GM23338 (cell line): Measurements from ENCODE around the gene PCDHGB5. TPM values are rescaled to one million over a fixed set of nuclear protein-coding genes. Genes with fewer than 3 reads are reported as not detected.

Experiments
- ATAC-seq: fragments of 200-7000 bp; cut with Tn5 transposase; 3 replicates; pipeline ENCODE4 v1.9.1; 2020
- DNase-seq: peaks from one replicate; pipeline ENCODE4 v3.0.0-alpha.2; 2015; ENCODE audit warnings: low spot score
- H2AFZ ChIP-seq: fragments of 200-600 bp; sonication (generic); 2 replicates; pipeline ENCODE4 v1.8.0; 2016; ENCODE audit warnings: antibody characterized with exemption, mild to moderate bottlenecking, moderate library complexity
- H3F3A ChIP-seq: fragments of 200-600 bp; sonication (generic); replicated peaks from 2 replicates; pipeline ENCODE4 v1.8.0; 2017; ENCODE audit warnings: antibody characterized with exemption, mixed run types, low read depth
- H3K27ac ChIP-seq: fragments of 200-600 bp; sonication (generic); 2 replicates; pipeline ENCODE4 v1.6.1; 2016; ENCODE audit warnings: low read depth
- H3K27me3 ChIP-seq: fragments of 200-600 bp; sonication (generic); 2 replicates; pipeline ENCODE4 v1.8.0; 2016; ENCODE audit warnings: mild to moderate bottlenecking, mixed run types, moderate library complexity; ENCODE audit not compliant: insufficient read depth
- H3K36me3 ChIP-seq: fragments of 200-600 bp; sonication (generic); 2 replicates; pipeline ENCODE4 v1.8.0; 2016; ENCODE audit warnings: mild to moderate bottlenecking; ENCODE audit not compliant: insufficient read depth
- H3K4me1 ChIP-seq: fragments of 200-600 bp; sonication (generic); 2 replicates; pipeline ENCODE4 v1.8.0; 2016; ENCODE audit warnings: mild to moderate bottlenecking, moderate library complexity; ENCODE audit not compliant: insufficient read depth
- H3K4me2 ChIP-seq: fragments of 200-600 bp; sonication (generic); 2 replicates; pipeline ENCODE4 v1.7.1; 2017; ENCODE audit warnings: mixed run types
- H3K4me3 ChIP-seq: fragments of 200-600 bp; sonication (generic); 2 replicates; pipeline ENCODE4 v1.6.1; 2016; ENCODE audit warnings: mixed run types
- H3K79me2 ChIP-seq: fragments of 200-600 bp; sonication (generic); replicated peaks from 2 replicates; pipeline ENCODE4 v1.8.0; 2017; ENCODE audit warnings: mild to moderate bottlenecking; ENCODE audit not compliant: insufficient read depth
- H3K9me2 ChIP-seq: fragments of 200-600 bp; sonication (generic); 2 replicates; pipeline ENCODE4 v1.8.0; 2017; ENCODE audit not compliant: insufficient read depth
- H4K20me1 ChIP-seq: fragments of 200-600 bp; sonication (generic); replicated peaks from 2 replicates; pipeline ENCODE4 v1.8.0; 2017; ENCODE audit warnings: mild to moderate bottlenecking; ENCODE audit not compliant: insufficient read depth
- H3K27ac Mint-ChIP-seq: 2 replicates; pipeline ENCODE4 v1.8.0; 2020; ENCODE audit warnings: inconsistent platforms, mild to moderate bottlenecking, moderate library complexity, mixed read lengths
- H3K27me3 Mint-ChIP-seq: 3 replicates; pipeline ENCODE4 v1.8.0; 2022; ENCODE audit warnings: low read depth, mild to moderate bottlenecking, moderate library complexity, mixed read lengths, inconsistent platforms; ENCODE audit not compliant: insufficient read depth, poor library complexity
- H3K36me3 Mint-ChIP-seq: 3 replicates; pipeline ENCODE4 v1.8.0; 2021; ENCODE audit warnings: low read depth, mild to moderate bottlenecking, inconsistent platforms, moderate library complexity, mixed read lengths
- H3K4me1 Mint-ChIP-seq: 3 replicates; pipeline ENCODE4 v1.8.0; 2020; ENCODE audit warnings: mild to moderate bottlenecking, inconsistent platforms, mixed read lengths
- H3K4me3 Mint-ChIP-seq: 3 replicates; pipeline ENCODE4 v1.8.0; 2021; ENCODE audit warnings: moderate library complexity, mild to moderate bottlenecking, inconsistent platforms, mixed read lengths
- H3K9me3 Mint-ChIP-seq: 3 replicates; pipeline ENCODE4 v1.8.0; 2020; ENCODE audit warnings: moderate library complexity, mild to moderate bottlenecking, inconsistent platforms, mixed read lengths
- EZH2 ChIP-seq: fragments of 200-600 bp; sonication (generic); IDR thresholded peaks from one replicate; pipeline ENCODE4 v1.8.0; 2017; ENCODE audit warnings: antibody characterized with exemption, mild to moderate bottlenecking, low read depth; ENCODE audit not compliant: unreplicated experiment
- ZNF114 ChIP-seq: fragments of 250-450 bp; sonication (Bioruptor Pico); IDR thresholded peaks from 2 replicates; pipeline ENCODE4 v1.5.0; 2020; ENCODE audit warnings: mild to moderate bottlenecking, moderate library complexity
- polyA plus RNA-seq: library from polyadenylated mRNA; unstranded; fragments of >200 nt; fragmentation: Nextera tagmentation; extraction: Ambion mirVana; gene quantifications from 2 replicates; pipeline ENCODE4 v1.2.1, GENCODE V29; 2016
- total RNA-seq: library from RNA; depleted of rRNA; stranded (reverse); fragments of >200 nt; shearing (Covaris generic); gene quantifications from 2 replicates; pipeline ENCODE4 v1.2.3, GENCODE V29; 2014
- TF ChIP-seq, protein P1 (sequence below): fragments of 250-450 bp; sonication (Bioruptor Pico); IDR thresholded peaks from 2 replicates; pipeline ENCODE4 v1.5.0; 2020; ENCODE audit warnings: mild to moderate bottlenecking, moderate library complexity
- TF ChIP-seq, protein P2 (sequence below), 2 experiments: fragments of 200-600 bp in 1 of 2; sonication (generic) in 1 of 2; conservative IDR thresholded peaks; 2 replicates each; pipeline versions ENCODE4 v1.5.1 to v1.6.1; 2016 to 2017; ENCODE audit warnings: antibody characterized with exemption in 2 of 2, low read depth in 2 of 2, mild to moderate bottlenecking in 2 of 2, moderate library complexity in 1 of 2

The PCDHGB5 gene
- total and polyA plus RNA-seq, 2 experiments from 2014 or later: 2.5 to 18.5 TPM

DNA sequence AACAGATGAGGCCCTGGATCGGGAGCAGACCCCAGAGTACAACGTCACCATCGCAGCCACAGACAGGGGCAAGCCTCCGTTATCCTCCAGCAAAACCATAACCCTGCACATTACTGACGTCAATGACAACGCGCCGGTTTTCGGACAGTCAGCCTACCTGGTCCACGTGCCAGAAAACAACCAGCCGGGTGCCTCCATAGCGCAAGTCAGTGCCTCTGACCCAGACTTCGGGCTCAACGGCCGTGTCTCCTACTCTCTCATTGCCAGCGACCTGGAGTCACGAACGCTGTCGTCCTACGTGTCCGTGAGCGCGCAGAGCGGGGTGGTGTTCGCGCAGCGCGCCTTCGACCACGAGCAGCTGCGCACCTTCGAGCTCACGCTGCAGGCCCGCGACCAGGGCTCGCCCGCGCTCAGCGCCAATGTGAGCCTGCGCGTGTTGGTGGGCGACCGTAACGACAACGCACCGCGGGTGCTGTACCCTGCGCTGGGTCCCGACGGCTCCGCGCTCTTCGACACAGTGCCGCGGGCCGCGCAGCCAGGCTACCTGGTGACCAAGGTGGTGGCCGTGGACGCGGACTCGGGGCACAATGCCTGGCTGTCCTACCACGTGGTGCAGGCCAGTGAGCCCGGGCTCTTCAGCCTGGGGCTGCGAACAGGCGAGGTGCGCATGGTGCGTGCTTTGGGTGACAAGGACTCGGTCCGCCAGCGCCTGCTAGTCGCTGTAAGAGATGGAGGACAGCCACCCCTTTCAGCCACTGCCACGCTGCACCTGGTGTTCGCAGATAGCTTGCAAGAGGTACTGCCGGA, 21.5 kb downstream of the PCDHGB5 start (continued):
- TF ChIP-seq, protein P1, sequence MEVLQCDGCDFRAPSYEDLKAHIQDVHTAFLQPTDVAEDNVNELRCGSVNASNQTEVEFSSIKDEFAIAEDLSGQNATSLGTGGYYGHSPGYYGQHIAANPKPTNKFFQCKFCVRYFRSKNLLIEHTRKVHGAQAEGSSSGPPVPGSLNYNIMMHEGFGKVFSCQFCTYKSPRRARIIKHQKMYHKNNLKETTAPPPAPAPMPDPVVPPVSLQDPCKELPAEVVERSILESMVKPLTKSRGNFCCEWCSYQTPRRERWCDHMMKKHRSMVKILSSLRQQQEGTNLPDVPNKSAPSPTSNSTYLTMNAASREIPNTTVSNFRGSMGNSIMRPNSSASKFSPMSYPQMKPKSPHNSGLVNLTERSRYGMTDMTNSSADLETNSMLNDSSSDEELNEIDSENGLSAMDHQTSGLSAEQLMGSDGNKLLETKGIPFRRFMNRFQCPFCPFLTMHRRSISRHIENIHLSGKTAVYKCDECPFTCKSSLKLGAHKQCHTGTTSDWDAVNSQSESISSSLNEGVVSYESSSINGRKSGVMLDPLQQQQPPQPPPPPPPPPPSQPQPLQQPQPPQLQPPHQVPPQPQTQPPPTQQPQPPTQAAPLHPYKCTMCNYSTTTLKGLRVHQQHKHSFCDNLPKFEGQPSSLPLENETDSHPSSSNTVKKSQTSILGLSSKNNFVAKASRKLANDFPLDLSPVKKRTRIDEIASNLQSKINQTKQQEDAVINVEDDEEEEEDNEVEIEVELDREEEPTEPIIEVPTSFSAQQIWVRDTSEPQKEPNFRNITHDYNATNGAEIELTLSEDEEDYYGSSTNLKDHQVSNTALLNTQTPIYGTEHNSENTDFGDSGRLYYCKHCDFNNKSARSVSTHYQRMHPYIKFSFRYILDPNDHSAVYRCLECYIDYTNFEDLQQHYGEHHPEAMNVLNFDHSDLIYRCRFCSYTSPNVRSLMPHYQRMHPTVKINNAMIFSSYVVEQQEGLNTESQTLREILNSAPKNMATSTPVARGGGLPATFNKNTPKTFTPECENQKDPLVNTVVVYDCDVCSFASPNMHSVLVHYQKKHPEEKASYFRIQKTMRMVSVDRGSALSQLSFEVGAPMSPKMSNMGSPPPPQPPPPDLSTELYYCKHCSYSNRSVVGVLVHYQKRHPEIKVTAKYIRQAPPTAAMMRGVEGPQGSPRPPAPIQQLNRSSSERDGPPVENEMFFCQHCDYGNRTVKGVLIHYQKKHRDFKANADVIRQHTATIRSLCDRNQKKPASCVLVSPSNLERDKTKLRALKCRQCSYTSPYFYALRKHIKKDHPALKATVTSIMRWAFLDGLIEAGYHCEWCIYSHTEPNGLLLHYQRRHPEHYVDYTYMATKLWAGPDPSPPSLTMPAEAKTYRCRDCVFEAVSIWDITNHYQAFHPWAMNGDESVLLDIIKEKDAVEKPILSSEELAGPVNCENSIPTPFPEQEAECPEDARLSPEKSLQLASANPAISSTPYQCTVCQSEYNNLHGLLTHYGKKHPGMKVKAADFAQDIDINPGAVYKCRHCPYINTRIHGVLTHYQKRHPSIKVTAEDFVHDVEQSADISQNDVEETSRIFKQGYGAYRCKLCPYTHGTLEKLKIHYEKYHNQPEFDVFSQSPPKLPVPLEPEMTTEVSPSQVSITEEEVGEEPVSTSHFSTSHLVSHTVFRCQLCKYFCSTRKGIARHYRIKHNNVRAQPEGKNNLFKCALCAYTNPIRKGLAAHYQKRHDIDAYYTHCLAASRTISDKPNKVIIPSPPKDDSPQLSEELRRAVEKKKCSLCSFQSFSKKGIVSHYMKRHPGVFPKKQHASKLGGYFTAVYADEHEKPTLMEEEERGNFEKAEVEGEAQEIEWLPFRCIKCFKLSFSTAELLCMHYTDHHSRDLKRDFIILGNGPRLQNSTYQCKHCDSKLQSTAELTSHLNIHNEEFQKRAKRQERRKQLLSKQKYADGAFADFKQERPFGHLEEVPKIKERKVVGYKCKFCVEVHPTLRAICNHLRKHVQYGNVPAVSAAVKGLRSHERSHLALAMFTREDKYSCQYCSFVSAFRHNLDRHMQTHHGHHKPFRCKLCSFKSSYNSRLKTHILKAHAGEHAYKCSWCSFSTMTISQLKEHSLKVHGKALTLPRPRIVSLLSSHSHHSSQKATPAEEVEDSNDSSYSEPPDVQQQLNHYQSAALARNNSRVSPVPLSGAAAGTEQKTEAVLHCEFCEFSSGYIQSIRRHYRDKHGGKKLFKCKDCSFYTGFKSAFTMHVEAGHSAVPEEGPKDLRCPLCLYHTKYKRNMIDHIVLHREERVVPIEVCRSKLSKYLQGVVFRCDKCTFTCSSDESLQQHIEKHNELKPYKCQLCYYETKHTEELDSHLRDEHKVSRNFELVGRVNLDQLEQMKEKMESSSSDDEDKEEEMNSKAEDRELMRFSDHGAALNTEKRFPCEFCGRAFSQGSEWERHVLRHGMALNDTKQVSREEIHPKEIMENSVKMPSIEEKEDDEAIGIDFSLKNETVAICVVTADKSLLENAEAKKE: no peak
- TF ChIP-seq EZH2: no peak
- TF ChIP-seq, protein P2, sequence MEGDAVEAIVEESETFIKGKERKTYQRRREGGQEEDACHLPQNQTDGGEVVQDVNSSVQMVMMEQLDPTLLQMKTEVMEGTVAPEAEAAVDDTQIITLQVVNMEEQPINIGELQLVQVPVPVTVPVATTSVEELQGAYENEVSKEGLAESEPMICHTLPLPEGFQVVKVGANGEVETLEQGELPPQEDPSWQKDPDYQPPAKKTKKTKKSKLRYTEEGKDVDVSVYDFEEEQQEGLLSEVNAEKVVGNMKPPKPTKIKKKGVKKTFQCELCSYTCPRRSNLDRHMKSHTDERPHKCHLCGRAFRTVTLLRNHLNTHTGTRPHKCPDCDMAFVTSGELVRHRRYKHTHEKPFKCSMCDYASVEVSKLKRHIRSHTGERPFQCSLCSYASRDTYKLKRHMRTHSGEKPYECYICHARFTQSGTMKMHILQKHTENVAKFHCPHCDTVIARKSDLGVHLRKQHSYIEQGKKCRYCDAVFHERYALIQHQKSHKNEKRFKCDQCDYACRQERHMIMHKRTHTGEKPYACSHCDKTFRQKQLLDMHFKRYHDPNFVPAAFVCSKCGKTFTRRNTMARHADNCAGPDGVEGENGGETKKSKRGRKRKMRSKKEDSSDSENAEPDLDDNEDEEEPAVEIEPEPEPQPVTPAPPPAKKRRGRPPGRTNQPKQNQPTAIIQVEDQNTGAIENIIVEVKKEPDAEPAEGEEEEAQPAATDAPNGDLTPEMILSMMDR (conservative IDR thresholded peaks at IDR 0.05; ENCODE audit: low read depth in 2 of 2): no peak

DNA sequence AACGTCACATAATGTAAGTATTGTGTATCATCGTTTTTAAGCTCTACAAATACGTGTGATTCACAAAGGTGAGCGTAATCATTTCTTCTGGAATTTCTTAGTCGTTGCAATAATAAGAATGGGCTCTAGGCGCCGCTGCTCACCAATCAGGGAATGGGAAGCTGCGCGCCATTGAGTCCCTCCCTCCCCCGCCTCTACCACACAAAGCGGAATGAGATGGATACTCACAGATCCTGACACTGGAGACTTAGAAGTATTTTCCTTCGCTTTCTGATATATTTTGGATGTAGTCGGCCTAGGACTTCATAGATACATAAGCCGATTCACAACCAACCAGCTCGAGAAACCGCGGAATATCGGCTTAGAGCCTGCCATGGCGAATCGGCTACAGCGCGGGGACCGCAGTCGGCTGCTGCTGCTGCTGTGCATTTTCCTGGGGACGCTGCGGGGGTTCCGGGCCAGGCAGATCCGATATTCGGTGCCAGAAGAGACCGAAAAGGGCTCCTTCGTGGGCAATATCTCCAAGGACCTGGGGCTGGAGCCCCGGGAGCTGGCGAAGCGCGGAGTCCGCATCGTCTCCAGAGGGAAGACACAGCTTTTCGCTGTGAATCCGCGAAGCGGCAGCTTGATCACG, 23.2 kb downstream of the PCDHGB5 start, which contains the start of gene PCDHGA11:
PCDHGA11 (plus strand) TSS at position 197 of the 634 bp plus-strand sequence; CDS start at position 374, 177 bp downstream.
- Mint-ChIP-seq H3K4me1 (peaks cover 7% of the 10 kb centered on the region), H3K27me3 (peaks cover 28% of the 10 kb centered on the region), H3K4me3 (peak within 1 kb of the TSS; percentile 77), H3K36me3 (peaks cover 73% of the 10 kb centered on the region), H3K9me3 (peaks cover 71% of the 10 kb centered on the region), H3K27ac (no peak within 1 kb of the TSS; the same call in none of the 2 replicates)
- Histone ChIP-seq H4K20me1 (no peaks in the 10 kb centered on the region), H3K79me2 (no peaks in the 10 kb centered on the region; the same call in 1 of the 2 replicates), H3F3A (no peaks in the 10 kb centered on the region), H3K27me3 (peaks cover 20% of the 10 kb centered on the region), H3K36me3 (no peaks in the 10 kb centered on the region), H3K27ac (no peak within 1 kb of the TSS), H3K4me3 (peak within 1 kb of the TSS; percentile 62), H2AFZ (peak within 1 kb of the TSS; percentile 73; the same call in 1 of the 2 replicates), H3K4me2 (peak within 1 kb of the TSS; percentile 77), H3K9me2 (no peaks in the 10 kb centered on the region), H3K4me1 (no peaks in the 10 kb centered on the region)
- no peak for TF ChIP-seq ZNF114 (CRISPR knock-in tag)
- TF ChIP-seq, protein P2 (conservative IDR thresholded peaks at IDR 0.05; ENCODE audit: low read depth in 2 of 2): peak; percentile 89
- DNase-seq (peak; percentile 90), ATAC-seq (peak; percentile 31)
